ENCODE results near the gene MYT1.

The MYT1 gene

DNA sequence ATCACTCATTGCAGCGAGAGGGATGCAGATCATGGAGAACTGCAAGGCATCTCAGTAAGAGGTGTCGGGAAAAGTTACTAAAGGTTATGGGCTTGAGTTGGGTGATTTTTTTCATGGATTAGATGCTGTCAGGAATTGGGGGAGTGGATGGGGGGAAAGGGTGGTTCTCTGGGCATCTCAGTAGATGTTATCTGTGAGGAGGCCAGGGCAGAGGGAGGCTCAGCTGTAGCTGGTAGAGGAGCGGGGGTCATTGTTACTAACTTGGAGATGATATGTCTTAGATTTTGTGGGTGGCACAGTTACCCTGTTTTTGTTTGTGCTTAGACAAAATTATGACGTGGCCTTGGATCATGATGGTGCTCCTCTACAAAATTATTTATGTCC, 88.7 kb downstream of the MYT1 start:
- H3K4me1 ChIP-seq: peaks cover 0 to 23% (median 17%) of the 10 kb centered on the region in 4 donors
- H3K4me3 ChIP-seq: no peak overlapping the region
- H3K27me3 ChIP-seq: peaks cover 0 to 13% of the 10 kb centered on the region in 2 donors
- TF ChIP-seq CTCF (IDR thresholded peaks at IDR 0.05): no peak
- H3K9me3 ChIP-seq: no peaks in the 10 kb centered on the region
- no peak overlapping the region for H3K27ac ChIP-seq
- intact Hi-C loops (cut with DNase I; ENCODE audit: low total_unique reads): no loop called here
- DNase-seq: no peak
- no peaks in the 10 kb centered on the region for H3K36me3 ChIP-seq

DNA sequence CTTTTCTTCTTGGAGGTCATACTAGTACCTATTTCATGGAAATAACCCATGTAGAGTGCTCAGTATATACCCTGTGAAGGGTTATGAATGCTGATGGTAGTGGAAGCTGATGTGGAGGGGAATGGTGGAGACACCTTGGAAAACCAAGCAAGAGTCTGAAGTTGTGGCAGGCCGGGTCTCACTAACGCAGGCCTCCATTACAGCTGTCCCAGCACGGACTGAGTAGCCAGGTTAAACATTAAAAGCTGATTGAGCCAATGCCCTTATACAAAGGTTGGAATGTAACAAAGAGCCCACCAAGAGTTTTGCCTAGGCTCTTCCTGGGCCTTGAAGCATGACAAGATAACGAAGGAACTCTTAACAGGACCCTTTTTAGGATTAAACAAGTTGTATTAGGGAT, 89.2 kb downstream of the MYT1 start:
- intact Hi-C loops (cut with DNase I; ENCODE audit: low total_unique reads): no loop called here
- Histone ChIP-seq H3K27ac (no peak overlapping the region), H3K36me3 (no peaks in the 10 kb centered on the region), H3K9me3 (no peaks in the 10 kb centered on the region), H3K4me1 (peaks cover 0 to 23% (median 18%) of the 10 kb centered on the region in 4 donors), H3K4me3 (no peak overlapping the region), H3K27me3 (peaks cover 0 to 9% of the 10 kb centered on the region in 2 donors)
- TF ChIP-seq CTCF (IDR thresholded peaks at IDR 0.05): no peak
- no peak for DNase-seq

GRCh38 chr20:64254156-64254555, 89.9 kb downstream of the MYT1 start:
- Histone ChIP-seq H3K36me3 (no peaks in the 10 kb centered on the region), H3K4me3 (no peak overlapping the region), H3K9me3 (no peaks in the 10 kb centered on the region), H3K4me1 (peaks cover 0 to 27% (median 19%) of the 10 kb centered on the region in 4 donors), H3K27me3 (peaks cover 0 to 6% of the 10 kb centered on the region in 2 donors), H3K27ac (no peak overlapping the region)
- no peak for TF ChIP-seq CTCF (IDR thresholded peaks at IDR 0.05)
- DNase-seq: peak in 1 of 2 donors; percentile 53
- intact Hi-C loops (cut with DNase I; ENCODE audit: low total_unique reads): no loop called here

GRCh38 chr20:64254571-64255360, 90.5 kb downstream of the MYT1 start:
- Histone ChIP-seq H3K4me1 (peaks cover 0 to 27% (median 19%) of the 10 kb centered on the region in 4 donors), H3K4me3 (peak overlapping the region; percentile 90 to 96), H3K36me3 (no peaks in the 10 kb centered on the region), H3K27ac (peak overlapping the region; percentile 86 to 92), H3K27me3 (peaks cover 0 to 6% of the 10 kb centered on the region in 2 donors), H3K9me3 (no peaks in the 10 kb centered on the region)
- intact Hi-C loops (cut with DNase I; ENCODE audit: low total_unique reads): no loop called here
- TF ChIP-seq CTCF (IDR thresholded peaks at IDR 0.05): no peak
- peak in 1 of 2 donors; percentile 60 for DNase-seq

- peak; percentile 75 to 89 for DNase-seq
- H3K9me3 ChIP-seq: no peaks in the 10 kb centered on the region
- H3K27ac ChIP-seq: peak within 1 kb of the TSS; percentile 86 to 92
- no peak for TF ChIP-seq CTCF (IDR thresholded peaks at IDR 0.05)
- H3K36me3 ChIP-seq: peaks cover 0 to under 1% (median 0%) of the 10 kb centered on the region in 3 donors
- H3K27me3 ChIP-seq: peaks cover 0 to 6% of the 10 kb centered on the region in 2 donors
- peak within 1 kb of the TSS; percentile 90 to 96 for H3K4me3 ChIP-seq
- intact Hi-C loops (cut with DNase I; ENCODE audit: low total_unique reads): no loop called here
- H3K4me1 ChIP-seq: peaks cover 0 to 35% (median 21%) of the 10 kb centered on the region in 4 donors
These were observed 91.4 kb downstream of the MYT1 start, which contains the start of gene PCMTD2 for GRCh38 chr20:64255361-64256281. PCMTD2 (plus strand) TSS chr20:64255748; CDS start chr20:64259966, 4,218 bp downstream.

Data from tibial artery (tissue), 4 donors.